Hippocampal formation (tissue), 2 donors: ENCODE data around the gene AKR1C1.
"Not testable (repeated sequence)": the region's sequence is repeated elsewhere in the genome, so short reads cannot be mapped to it uniquely, and the experiment has no call there.

ENCODE experiments used
- DNase-seq, 2 donors: peaks; one replicate each; lab custom pipeline; 2025; lab: John Stamatoyannopoulos, UW

AKR1C1 gene

DNA sequence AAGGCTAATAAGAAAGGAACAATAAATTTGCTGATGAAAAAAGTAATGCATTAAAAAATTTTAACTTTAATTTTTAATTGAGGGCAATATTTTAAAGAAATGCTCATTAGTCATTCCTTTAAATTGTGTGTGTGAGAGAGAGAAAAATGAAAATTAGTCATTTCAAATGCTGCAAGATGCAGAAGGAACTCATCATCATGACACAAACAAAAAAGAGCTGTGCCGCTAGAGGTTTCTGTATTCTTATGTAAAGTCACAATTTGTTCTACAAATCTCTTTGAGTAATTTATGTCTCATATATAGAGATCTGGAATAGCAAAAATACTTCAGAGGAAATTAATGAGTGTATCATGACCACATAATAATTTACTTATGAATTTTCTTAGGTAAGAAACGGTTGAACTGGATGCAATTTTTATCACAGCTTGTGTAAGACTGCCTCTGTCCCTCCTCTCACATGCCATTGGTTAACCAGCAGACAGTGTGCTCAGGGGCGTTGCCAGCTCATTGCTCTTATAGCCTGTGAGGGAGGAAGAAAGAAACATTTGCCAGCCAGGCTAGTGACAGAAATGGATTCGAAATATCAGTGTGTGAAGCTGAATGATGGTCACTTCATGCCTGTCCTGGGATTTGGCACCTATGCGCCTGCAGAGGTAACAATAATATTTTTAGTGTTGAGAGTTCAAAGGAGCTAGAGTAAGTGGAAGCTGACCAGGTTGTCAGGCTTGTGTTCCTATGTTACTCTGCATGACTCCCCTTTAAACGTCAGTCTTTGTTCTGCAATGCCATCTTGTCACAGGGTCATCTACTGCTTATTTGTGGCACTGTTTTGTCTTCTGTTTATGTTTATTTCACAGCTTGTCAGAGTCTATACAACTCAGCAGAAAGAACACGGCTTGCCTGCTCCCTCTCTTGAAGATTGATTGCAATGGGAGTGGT lies at the start of gene AKR1C1:
Gene AKR1C1 (plus strand): TSS at position 540 of the 939 bp plus-strand sequence. CDS start 30 bp downstream, at position 570.
- not testable (repeated sequence) for DNase-seq

DNA sequence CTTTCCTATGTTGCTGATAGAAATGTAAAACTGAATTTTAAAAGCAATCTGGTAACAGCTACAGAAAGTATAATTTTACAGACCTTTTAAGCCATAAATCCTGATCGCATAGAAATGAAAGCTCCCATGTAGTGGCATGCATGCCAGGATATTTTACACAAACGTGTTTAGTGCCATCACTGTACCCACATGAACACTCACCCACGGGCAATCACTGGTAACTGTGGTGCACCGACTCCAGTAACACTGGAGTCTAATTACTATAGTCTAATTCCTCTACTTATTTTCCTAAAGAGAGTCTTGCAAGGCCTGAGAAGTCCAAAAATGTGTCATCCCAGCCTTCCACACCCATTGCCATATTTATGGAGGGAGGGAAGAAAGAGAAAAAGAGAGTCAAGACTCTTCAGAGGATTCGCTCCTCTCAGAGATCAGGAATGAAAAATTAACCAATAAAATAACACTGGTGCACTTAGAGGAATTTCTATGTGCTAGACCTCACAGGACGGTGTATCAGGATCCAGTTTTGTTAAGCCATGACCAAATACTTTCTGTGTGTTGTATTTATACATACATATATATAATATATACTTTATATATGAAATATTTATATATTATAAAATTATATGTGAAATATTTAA lies 48.9 kb upstream of the AKR1C1 start:
- DNase-seq = no peak

DNA sequence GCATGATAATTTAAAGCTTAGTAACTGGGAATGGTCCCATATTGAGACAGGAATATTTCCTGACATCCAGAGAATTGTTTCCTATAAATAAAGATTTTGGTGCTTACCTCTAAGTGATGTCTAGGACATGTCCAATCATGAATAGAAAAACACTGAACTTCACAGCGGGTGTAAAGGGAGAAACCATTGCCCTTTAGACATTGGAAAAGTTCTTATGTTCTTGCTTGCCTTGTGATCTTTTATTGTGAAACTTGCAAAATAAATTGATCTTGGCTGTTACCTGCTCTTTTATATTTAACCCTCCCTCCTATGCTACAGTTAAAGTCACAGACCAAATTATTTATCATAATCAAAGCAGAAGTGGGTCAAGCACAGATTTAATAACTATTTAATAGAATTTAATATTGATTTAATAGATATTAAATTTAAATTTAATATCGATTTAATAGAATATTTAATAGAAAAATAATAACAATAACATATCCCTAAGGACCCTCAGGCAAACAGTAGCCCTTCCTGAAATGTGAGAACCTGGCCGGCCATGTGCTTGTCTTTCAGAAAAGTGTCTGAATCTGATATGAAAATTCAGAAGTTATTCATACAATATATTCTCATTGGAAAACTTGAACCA lies 47.0 kb upstream of the AKR1C1 start:
- DNase-seq = no peak

DNA sequence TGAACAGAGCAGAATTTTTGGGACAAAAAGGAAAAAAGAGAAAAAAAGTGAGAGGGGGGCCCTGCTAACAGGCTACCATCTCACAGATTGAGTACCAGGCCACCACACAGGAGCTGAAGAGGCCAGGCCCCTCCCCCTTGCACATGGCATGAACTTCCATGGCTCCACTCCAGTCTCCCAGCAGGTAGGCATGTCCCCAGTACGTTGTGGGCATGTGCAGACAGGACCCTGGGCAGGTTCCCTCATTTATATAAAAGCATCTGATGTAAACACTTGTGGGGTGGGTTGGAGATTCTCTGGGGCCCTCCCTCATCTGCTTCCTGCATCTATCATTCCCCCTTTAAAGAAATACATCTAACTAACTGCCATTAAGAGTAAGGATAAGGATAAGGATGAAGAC lies 45.0 kb upstream of the AKR1C1 start:
- no peak for DNase-seq

DNA sequence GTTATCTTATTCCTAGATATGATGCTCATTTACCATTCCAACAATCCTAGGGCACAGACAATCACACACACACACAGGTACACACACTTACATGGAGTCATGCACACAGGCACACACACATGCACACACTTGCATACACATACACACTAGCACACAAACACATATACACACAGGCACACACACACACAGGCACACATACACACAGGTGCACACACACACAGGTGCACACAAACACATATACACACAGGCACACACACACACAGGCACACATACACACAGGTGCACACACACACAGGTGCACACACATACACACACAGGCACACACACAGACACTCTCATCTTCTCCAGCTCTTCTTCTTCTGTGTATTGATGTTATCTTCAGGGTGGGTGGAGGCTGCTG lies 38.7 kb upstream of the AKR1C1 start:
- DNase-seq = not testable (repeated sequence)

DNA sequence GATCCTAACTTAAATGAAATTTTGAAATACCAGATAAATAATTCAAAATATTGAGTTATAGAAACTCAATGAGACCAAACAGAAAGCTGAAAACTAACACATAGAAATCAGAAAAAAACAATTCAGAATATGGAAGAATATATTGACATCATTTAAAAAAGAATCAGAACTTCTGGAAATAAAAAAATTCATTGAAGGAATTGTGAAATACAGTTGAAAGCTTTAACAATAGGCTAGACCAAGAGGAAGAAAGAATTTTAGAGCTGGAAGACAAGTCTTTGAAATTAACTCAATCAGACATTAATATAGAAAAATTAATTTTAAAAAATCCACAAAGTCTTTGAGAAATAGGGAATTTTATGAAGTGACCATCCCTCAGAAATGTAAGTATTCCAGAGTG lies 36.8 kb upstream of the AKR1C1 start:
- DNase-seq = no peak

DNA sequence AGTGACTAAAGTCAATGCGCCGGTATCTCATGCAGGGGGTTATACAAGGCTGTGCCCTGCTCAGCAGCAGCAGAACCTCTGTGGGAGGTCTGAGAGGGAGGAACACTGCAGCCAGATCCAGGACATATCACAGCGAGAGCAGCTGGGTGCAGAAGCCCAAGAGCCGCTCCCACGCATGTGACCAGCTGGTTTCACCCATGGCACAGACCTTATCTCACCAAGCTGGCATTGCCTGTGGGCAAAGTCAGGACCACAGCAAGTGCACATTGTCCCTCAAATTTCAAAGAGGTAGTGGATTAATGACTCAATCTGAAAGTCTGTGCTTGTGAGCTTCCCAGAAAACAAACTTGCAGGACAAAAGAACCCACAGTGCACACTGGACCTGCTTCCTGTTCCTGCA lies 31.6 kb upstream of the AKR1C1 start:
- DNase-seq = no peak

DNA sequence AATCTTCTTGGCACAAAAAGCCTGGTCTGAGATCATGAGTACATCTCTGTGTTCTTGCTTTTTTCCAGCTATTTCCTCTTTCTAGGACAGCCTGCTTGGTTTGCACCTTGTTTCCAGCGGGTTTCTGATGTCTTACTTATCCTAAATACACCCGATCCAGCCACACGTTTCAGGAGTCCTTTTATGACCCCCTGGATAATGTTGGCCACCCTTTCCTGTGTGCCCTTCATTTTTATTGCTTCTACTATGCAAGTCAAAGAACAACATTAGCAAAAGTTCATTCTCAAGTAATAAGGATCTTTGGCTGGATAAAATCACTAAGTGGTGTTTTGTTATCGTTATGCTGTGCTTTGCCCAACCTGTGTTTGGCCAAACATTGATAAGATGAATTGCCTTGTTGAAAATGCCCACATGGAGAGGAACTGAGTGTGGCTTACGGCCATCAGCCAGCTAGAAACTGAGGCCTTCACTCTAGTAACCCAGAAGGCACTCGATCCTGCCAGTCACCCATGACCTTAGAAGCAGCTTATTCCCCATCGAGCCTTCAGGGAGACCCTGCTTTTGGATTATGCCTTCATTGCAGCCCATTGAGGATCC lies 28.7 kb upstream of the AKR1C1 start:
- no peak for DNase-seq

DNA sequence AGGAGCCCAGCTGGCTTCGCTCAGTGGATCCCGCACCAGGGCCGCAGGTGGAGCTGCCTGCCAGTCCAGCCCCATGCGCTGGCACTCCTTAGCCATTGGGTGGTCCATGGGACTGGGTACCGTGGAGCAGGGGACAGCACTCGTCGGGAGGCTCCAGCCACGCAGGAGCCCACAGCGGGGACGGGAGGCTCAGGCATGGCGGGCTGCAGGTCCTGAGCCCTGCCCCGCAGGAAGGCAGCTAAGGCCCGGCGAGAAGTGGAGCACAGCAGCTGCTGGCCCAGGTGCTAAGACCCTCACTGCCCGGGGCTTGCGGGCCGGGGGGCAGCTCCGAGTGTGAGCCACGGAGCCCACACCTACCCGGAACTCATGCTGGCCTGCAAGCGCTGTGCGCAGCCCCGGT lies 25.9 kb upstream of the AKR1C1 start:
- DNase-seq = no peak

DNA sequence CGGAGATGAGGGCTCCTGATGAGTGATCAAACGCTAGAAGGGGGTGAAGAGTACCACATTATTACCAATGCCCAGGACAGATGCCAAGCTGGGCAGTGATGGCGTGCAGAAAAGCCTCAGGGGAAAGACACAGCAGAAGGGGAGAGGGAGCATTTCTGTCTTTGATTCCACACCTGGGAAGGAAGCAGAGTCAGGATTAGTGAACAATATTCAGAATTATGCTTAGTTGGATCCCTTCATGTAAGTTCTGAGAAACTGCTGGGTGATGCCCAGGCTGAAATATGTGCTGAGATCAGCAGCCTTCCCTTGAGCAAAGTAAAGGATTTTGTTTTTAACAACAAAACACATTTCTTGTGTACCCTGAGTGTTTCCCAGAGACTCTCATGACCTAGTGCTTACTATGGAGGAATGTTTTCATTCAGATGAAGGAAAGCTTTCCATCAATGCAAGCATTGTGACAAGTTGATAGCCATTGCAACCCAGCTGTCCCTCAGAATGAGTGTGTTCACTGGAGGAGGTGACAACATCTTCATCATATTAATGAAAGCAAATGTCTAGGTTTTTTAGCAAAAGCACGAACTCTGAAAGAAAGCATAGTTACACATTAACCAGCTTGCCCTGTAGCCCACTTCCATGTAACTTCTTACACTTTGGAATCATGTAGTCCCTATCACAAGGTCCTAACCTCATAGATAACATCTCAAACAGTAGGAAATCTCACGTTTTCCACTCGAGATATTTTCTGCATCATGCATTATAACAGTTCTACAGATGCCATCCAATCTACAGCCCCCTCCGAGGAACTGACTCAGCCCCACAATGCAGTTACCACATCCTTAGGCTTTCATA lies 23.8 kb upstream of the AKR1C1 start:
- DNase-seq = no peak

DNA sequence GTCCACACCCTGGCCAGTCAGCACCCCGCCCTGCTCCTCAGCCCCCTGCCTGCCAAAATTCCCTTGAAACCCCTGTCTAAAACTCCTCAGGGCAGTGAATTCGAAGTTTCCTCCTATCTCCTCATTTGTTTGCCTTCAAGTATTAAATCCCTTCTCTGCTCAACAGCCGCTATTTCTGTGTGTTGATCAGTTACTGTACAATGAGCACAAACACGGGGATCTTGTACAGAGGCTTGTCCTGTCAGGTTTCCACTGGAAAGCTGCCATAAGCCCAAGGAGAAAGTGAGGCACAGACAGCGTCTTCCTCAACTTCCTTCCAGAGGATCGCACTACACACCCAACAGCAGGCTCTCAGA lies 23.2 kb upstream of the AKR1C1 start:
- not testable (repeated sequence) for DNase-seq

DNA sequence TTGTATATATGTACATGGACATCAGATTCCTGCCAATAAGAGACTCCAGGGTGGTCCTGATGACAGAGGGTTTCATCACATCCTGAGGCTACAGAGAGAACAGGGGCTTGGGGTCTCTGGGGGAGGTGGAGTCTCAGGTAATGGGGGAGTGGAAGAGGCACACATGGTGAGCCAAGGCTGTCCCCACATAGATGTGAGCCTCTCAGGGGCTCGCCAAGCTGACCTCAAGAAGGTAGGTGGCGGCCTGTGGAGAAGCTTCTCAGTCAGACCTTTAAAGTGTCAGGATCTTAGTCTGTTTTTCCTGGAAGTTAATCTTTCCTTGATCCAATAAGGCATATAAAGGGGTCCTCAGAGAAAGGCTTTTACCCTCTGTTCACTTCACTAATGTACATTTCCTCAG lies 22.3 kb upstream of the AKR1C1 start:
- DNase-seq = not testable (repeated sequence)

DNA sequence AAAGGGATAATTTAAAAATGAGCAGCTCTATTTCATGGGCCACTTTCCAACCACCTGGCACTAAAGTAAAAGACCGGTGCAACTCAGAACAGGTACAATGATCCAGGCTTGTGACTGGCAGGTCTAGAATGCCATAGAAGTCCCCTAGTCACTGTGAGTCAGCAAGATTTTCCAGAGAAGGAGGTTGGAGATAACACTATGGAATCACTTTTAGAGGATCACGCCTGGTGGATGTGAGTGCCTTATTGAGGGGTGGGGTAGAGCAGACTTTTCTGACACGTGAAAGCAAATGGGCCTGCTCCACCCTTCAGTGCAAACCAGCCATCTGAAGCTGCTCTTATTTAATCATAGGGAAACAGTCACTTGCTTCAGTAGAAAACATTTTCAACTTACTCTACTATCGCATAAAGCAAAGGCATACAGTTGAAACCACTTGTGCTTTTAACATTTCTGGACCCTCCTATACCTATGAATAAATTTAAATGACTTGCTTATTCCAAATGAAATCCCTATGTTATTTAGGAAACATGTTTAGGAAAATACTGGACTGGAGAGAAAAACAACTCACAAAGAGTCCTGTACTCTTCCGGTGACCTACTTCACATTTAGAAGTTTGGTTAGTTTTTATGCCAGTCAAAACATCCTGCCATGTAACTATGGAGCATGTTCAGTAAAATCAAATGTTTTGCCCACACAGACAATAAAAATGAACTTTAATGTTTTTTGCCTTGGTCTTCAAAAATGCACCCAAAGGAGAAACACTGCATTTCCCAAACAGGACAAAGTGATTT lies 21.5 kb upstream of the AKR1C1 start:
- DNase-seq = no peak

DNA sequence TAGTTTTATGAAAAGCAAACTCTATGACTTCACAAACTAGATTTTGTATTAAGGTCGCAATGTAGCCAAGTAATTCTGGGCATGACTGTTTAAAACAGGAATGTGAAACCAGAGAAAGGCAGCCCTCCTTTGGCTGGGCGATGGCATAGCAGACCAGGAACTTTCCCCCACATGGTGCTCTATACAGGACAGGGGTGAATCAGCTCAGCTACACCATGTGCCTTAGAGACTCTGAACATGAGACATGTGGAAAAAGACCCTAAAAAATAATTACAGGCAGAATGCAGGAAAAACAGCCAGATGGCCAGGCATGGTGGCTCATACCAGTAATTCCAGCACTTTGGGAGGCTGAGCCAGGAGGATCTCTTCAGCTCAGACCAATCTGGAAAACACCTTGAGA lies 20.3 kb upstream of the AKR1C1 start:
- not testable (repeated sequence) for DNase-seq

DNA sequence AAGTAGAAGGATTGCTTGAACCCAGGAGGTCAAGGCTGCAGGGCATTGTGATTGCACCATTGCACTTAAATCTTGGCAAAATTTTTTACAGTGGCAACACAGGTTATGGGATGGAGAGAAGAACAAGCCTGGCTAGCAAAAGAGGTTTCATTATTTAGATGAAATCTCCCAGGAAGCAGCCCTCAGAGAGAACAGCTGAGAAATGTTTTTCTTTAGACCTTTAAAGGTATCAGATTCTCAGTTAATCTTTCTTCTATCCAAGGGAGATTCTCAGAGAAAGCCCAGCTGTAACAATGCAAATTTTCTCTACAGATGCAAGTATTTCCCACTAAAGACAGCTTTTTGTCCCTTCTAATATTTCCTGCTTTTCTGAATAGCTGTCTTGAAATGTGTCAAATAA lies 19.8 kb upstream of the AKR1C1 start:
- not testable (repeated sequence) for DNase-seq

DNA sequence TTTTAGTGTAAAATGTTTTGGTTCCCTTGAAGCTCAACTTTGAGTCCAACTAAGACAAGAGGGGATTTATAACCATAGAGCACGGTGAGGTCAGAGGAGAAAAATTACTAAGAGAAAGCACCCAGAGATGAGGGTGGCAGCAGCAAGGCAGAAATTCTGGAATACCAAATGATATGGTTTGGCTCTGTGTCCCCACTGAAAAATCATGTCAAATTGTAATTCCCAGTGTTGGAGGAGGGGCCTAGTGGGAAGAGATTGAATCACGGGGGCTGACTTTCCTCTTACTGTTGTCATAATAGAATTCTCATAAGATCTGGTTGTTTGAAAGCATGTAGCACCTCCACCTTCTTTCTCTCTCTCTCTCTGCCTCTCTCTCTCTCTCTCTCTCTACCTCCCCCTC lies 19.4 kb upstream of the AKR1C1 start:
- no peak for DNase-seq

DNA sequence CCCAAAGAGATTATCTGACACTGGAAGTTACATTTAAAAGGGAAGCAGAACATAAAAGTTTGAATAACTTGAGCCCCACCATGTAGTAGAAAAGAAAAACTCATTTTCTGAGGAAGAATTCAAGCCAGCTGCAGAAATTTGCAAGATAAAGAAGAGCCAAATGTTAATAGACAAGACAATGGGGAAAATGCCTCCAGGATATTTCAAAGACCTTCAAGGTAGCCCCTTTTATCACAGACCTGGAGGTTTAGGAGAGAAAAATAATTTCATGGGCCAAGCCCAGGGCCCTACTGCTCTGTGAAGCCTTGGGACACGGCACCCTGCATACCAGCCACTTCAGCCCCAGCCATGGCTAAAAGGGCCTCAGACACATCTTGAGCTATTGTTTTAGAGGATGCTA lies 18.4 kb upstream of the AKR1C1 start:
- DNase-seq = no peak

DNA sequence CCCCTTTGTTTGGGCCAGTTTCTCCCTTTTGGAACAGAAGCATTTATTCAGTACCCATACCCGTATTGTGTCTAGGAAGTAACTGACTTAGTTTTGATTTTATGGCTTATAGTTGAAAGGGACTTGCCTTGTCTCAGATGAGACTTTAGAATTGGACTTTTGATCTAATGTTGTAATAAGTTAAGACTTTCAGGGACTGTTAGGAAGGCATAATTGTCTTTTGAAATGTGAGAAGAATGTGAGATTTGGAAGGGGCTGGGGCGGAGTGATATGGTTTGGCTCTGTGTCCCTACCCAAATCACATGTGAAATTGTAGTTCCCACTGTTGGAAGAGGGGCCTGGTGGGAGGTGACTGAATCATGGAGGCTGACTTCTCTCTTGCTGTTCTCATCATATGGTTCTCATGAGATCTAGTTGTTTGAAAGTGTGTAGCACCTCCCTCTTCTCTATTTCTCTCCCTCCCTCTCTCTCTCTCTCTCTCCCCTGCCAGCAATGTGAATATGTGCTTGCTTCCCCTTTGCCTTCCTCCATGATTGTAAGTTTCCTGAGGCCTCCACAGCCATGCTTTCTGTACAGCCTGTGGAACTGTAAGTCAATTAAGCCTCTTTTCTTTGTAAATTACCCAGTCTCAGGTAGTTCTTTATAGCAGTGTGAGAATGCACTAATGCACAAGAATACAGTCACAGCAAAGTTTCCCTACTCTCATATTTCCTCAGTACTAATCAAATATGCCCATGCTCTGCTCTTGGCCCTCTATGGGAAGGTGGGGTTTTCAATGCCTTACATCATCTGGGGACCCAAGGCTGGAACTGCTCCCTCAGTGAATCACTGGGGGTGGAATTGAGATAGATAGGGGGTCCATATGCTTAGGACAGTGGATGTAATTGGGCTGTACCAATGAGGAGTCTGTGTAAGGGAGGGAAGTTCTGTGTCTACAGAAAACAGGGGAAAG lies 17.2 kb upstream of the AKR1C1 start:
- DNase-seq = no peak

DNA sequence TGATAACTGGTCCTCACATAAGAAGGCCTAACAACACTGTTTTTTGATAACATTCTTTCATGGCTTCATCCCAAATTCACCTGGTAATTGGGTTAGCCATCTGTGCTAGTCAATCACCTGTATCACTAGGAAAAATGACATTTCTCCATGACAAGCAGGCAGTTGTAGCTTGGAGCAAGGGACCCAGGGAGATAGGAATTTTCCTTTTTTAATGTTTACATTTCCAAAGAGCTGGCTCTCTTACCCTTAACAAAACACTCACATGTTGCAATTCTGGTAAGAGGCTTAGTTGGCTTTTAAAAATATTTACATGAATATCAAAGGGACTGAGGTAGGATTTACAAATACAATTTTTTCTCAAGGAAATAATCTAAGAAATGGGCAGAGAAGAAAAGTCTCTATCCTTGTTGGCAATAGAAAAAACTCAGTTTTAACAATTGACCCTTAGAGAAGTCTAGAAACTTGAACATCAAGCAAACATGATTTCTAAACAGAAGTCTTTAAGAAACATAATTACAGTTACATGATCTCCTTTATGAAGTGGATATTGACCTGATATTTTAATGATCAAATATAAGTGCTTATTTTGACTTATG lies 16.1 kb upstream of the AKR1C1 start:
- no peak for DNase-seq
